H7 (cell line): ENCODE measurements around the gene GTF3C5. TPM values are rescaled to one million over a fixed set of nuclear protein-coding genes. Genes with fewer than 3 reads are reported as not detected.

Experiments used
- DNase-seq: peaks from one replicate; pipeline ENCODE4 v3.0.0; 2012
- H3K27me3 ChIP-seq: 2 replicates; pipeline ENCODE4 v1.6.0; 2011; ENCODE audit warnings: mild to moderate bottlenecking, low read length; ENCODE audit not compliant: control insufficient read depth, insufficient read depth
- H3K36me3 ChIP-seq: replicated peaks from 2 replicates; pipeline ENCODE4 v1.5.1; 2011; ENCODE audit warnings: low read length; ENCODE audit not compliant: control insufficient read depth, insufficient read depth
- H3K4me3 ChIP-seq: 2 replicates; pipeline ENCODE4 v1.5.1; 2011; ENCODE audit warnings: low read depth, mild to moderate bottlenecking, control low read depth, low read length, moderate library complexity; ENCODE audit not compliant: insufficient read depth
- total RNA-seq: library from RNA; depleted of rRNA; stranded (reverse); fragments of >200 nt; shearing (Covaris generic); gene quantifications from 2 replicates; pipeline ENCODE4 v1.2.3, GENCODE V29; 2014

GTF3C5 gene
- total RNA-seq, 1 experiment from 2014 or later, result 131 TPM

DNA sequence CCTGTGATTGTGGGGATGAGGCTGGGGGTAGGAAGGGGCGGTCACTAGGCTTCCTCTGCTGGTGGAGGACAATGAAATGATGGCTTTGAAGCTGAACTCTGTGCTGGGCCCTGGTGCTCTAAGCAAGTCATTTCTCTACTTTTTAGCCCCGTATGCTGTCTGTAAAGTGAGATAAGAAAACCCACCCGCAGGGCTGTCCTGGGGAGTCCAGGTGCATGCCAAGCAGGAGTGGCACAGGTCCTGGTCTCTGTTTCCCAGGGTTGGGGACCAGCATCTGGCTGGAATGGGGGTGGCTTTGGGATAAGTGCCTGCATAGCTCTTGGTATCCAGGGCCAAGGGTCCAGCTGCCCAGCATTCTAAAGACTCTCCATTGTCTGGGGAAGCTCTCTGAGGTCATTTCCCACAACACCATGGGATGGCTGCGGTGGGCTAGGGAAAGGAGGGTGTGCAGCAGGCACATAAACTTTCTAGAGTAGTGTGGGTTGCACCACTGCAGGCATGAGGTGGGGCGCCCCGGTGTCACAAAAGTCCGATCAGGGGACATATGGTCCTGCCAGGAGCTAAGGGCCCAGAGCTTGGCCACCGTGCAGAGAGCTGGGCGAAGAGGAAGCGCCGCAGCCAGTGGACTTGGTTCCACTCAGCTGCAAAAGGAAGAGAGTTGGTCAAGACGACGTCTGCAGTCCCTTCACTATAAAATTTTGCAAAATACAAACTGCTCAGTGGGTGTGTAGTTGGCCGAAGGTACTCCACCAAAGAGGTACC, 25.6 kb upstream of the GTF3C5 start:
- Histone ChIP-seq H3K27me3 (peaks cover 22% of the 10 kb centered on the region), H3K4me3 (no peak overlapping the region), H3K36me3 (no peaks in the 10 kb centered on the region)
- no peak for DNase-seq

DNA sequence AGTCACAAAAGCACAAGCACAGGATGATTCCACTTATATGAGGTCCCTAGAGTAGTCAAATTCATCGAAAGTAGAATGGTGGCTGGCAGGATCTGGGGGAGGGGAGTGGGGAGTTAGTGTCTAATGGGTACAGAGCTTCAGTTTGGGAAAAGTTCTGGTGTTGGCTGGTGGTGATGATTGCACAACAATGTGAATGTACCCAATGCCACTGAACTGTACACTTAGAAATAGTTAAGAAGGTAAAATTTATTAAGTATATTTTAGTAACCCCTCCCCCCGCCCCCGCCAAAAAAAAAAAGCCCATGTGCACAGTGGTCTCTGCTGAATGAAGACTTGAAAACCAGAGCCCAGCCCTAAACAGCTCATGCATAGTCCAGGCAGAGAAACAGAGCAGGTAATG, 24.8 kb upstream of the GTF3C5 start:
- H3K27me3 ChIP-seq, result peaks cover 22% of the 10 kb centered on the region

GRCh38 chr9:133006731-133007352, 24.0 kb upstream of the GTF3C5 start:
- H3K36me3 ChIP-seq, result no peaks in the 10 kb centered on the region
- H3K4me3 ChIP-seq, result no peak overlapping the region
- DNase-seq, result no peak
- peaks cover 22% of the 10 kb centered on the region for H3K27me3 ChIP-seq

More for the DNA sequence above, 24.8 kb upstream of the GTF3C5 start:
- no peak for DNase-seq
- Histone ChIP-seq H3K36me3 (no peaks in the 10 kb centered on the region), H3K4me3 (no peak overlapping the region)

DNA sequence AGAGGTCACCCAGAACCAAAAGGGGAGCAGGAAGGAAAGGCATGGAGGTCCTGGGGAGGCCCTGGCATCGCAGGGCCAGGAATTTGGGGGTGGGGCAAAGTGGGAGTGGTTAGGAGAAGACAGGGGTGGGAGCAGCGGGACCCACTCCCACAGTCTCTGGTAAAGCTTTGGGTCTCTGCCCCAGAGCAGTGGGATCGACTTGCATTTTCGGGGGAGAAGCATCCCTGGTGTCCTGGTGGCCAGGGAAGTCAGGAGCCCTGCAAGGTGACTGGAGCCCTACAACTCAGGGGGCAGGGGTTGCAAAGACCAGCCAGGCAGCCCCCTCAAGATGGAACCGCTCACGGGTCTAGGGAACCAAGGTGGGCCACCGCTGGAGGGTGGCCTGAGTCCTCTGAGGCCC, 22.4 kb upstream of the GTF3C5 start:
- no peak for DNase-seq
- Histone ChIP-seq H3K4me3 (no peak overlapping the region), H3K27me3 (peaks cover 10% of the 10 kb centered on the region), H3K36me3 (no peaks in the 10 kb centered on the region)

DNA sequence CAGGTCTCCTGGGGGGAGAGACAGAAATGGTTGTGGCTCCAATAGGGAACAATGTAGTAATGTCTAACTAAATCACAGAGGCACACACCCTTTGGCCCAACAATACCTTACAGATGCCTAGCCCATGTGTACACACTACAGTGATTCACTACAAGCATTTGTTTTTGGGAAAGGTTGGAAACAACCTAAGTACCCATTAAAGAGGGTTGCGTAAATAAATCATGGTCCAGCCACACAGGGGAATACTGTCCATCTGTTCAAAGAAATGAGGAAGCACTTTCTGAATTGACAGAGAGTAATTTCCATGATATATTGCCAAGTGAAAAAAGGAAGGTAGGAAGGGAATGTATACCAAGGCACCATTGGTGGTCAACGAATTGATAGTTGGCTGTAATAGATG, 22.0 kb upstream of the GTF3C5 start:
- DNase-seq, result no peak
- no peak overlapping the region for H3K4me3 ChIP-seq
- H3K36me3 ChIP-seq, result no peaks in the 10 kb centered on the region
- peaks cover 9% of the 10 kb centered on the region for H3K27me3 ChIP-seq

- DNase-seq, result no peak
- H3K27me3 ChIP-seq, result peaks cover 5% of the 10 kb centered on the region
- no peak overlapping the region for H3K4me3 ChIP-seq
- no peaks in the 10 kb centered on the region for H3K36me3 ChIP-seq
Observed at GRCh38 chr9:133009906-133010582, 20.8 kb upstream of the GTF3C5 start.

DNA sequence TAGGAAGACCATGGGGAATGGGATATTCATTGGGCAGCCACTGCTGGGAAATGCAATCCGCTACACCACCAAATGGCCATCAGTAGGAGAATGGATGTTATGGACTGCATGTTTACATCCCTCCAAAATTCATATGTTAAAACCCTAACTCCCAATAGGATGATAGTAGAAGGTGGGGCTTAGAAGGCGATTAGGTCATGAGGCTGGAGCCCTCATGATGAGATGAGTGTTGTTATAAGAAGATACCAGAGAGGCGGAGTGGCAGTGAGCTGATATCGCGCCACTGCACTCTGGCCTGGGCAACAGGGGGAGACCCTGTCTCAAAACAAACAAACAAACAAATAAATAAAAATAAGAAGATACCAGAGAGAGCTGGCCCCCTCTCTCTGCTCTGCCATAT, 16.1 kb upstream of the GTF3C5 start:
- H3K4me3 ChIP-seq, result no peak overlapping the region

DNA sequence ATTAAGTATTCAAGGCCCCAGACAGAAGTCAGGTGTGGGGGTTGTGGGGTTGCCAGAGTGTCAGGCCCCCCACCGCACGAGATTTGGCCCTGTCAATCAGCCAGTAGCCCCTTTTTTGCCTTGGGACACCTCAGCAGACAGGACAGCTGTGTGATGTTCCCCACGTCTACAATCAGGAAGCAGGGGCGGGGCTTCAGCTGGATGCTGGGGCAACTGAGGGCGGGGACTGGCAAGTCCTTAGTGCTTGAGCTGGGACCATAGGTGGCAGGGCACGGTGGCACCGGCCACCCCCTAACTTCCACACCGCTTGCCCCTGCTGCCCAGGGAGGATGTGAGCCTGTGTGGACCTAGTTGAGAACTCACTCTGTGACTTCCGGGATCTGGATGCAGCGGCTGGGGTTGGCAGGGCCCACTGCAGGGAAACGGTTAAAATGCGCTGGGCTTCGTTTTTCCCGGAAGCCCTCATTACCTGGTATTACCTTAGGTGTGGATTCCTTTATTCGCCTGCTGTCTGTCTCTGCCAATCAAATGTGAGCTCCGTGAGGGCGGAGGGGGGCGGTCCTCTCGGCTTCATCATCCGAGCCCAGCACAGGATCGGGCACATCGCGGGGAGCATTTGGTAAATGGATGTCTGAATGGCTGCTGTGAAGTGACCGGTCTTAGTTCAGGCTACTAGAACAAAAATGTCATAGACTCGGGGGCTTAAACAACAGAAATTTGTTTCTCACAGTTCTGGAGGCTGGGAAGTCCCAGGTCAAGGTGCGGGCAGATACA, 7.5 kb upstream of the GTF3C5 start:
- DNase-seq, result peak; percentile 44
- Histone ChIP-seq H3K36me3 (no peaks in the 10 kb centered on the region), H3K4me3 (no peak overlapping the region), H3K27me3 (0 out of 2 replicates have a peak, but pooled peaks cover 1% of the 10 kb centered on the region)

More for the DNA sequence above, 16.1 kb upstream of the GTF3C5 start:
- no peaks in the 10 kb centered on the region; the same call in 1 of the 2 replicates for H3K27me3 ChIP-seq
- no peak for DNase-seq
- H3K36me3 ChIP-seq, result no peaks in the 10 kb centered on the region

DNA sequence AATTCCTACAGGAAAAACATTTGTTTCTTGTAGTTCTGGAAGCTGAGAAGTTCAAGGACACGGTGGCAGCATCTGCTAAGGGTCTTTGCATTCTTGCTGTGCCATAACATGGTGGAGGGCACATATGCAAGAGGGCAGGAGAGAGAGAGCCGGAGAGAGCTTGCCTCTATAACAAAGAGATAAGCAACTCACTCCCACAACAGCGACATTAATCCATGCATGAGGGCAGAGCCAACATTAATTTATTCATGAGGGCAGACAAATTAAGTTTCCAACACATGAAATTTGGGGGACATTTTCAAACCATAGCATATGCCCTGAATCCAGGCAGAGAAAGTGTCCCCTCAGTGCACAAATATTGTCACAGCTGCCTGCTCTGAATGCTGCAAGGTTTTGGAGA, 4.4 kb upstream of the GTF3C5 start:
- no peak for DNase-seq

DNA sequence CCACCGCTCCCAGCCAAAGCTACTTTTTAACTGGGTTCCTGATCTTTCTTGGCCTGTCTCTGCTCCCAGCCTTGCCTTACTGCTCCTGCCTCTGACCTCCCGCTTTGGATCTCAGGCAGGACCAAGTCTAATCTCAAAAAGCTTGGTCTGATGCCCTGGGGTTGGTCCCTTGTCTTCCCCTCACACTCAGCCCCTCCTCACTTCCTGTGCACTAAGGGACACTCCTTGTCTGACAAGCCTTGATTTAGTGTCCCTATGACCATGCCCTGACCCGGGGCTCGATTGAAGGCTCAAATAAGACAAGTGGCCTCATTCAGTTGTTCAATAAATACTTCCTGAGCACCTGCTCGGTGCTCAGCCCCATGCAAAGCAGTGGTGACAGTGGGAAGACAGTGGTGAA, 3.7 kb upstream of the GTF3C5 start:
- H3K4me3 ChIP-seq, result no peak overlapping the region
- H3K27me3 ChIP-seq, result 0 out of 2 replicates have a peak, but pooled peaks cover 1% of the 10 kb centered on the region
- no peak for DNase-seq
- H3K36me3 ChIP-seq, result no peaks in the 10 kb centered on the region

More for the DNA sequence above, 4.4 kb upstream of the GTF3C5 start:
- no peak overlapping the region for H3K4me3 ChIP-seq
- no peaks in the 10 kb centered on the region for H3K36me3 ChIP-seq
- H3K27me3 ChIP-seq, result 0 out of 2 replicates have a peak, but pooled peaks cover 1% of the 10 kb centered on the region

DNA sequence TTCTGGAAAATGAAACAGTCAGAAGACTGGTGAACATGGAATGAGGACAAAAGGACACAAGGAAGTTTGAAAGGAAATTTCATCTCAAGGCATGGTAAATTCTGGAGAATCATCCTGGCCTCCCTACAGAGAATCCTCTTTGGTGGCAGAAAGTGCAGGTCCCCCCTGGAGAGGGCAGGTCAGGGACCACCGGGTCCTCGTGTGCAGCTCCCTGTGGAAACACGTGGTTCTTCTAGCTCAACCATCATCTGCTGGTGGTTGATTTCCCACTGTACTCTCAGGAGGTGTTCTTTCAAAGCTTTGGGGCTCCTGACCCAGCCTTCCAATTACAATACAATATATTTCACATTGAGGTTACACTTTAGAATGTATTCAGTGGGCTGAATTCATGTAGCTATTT, 2.6 kb upstream of the GTF3C5 start:
- Histone ChIP-seq H3K27me3 (0 out of 2 replicates have a peak, but pooled peaks cover 1% of the 10 kb centered on the region), H3K36me3 (no peaks in the 10 kb centered on the region; the same call in 1 of the 2 replicates), H3K4me3 (no peak overlapping the region)
- no peak for DNase-seq

GRCh38 chr9:133029994-133030316, 842 bp upstream of the GTF3C5 start:
- H3K36me3 ChIP-seq, result no peaks in the 10 kb centered on the region; the same call in 1 of the 2 replicates
- peak overlapping the region; percentile 82 for H3K4me3 ChIP-seq
- 0 out of 2 replicates have a peak, but pooled peaks cover 1% of the 10 kb centered on the region for H3K27me3 ChIP-seq
- DNase-seq, result no peak

DNA sequence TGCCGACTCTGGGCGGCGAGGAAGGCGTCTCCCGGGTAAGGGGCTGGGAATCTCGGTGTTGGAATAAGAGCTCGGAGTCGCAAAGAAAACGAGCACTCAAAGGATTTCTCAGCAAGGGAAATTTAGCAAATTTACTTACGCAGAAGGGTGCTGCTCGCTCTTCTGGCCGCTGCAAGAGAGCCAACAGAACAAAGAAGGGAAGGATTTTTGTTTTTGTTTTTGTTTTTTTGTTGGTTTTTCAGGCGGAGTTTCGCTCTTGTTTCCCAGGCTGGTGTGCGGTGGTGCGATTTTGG, 279 bp downstream of the GTF3C5 start:
- Histone ChIP-seq H3K27me3 (0 out of 2 replicates have a peak, but pooled peaks cover 1% of the 10 kb centered on the region), H3K4me3 (peak overlapping the region; percentile 82), H3K36me3 (no peaks in the 10 kb centered on the region; the same call in 1 of the 2 replicates)
- no peak for DNase-seq

DNA sequence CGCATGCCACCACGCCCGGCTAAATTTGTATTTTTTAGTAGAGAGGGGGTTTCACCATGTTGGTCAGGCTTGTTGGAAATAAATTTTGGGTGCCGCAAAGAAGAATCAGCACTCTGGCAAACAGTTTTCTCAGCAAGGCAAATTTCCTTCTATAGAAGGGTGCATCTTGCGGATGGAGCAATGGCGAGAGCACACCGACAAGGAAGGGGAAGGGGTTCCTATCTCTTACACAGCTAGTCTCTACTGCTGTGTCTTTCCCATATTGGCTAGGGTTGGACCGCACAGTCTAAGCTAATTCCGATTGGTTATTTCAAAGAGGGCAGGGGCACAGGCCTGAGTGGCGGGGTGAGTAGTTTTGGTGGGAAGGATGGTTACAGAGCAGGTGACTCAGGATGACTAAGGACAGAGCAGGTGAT, 707 bp downstream of the GTF3C5 start:
- peak overlapping the region; percentile 82 for H3K4me3 ChIP-seq
- no peaks in the 10 kb centered on the region; the same call in 1 of the 2 replicates for H3K36me3 ChIP-seq
- H3K27me3 ChIP-seq, result 0 out of 2 replicates have a peak, but pooled peaks cover under 1% of the 10 kb centered on the region
- no peak for DNase-seq
